ENCODE data around the gene PPP1R13B.

DNA sequence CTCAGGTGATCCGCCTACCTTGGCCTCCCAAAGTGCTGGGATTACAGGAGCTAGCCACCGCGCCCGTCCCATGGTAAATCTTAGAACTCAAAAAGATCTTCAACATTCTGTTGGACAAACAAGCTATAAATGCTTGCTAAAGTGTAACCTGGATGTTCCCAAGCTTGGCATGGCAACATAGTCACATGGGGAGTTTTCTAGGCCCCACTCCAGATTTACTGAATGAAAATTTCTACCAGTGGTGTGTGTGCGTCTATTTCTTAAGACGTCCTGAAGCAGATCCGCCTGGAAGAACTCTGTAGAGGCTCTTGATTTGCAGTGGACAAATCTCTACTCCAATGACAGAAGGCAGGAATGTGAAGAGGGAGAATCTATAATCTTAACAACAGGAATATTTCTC, 71.9 kb downstream of the PPP1R13B start:
- TF ChIP-seq EZH2 (IDR thresholded peaks at IDR 0.05) (no peak), CTCF (IDR thresholded peaks at IDR 0.05) (no peak), EZH2phosphoT487 (IDR thresholded peaks at IDR 0.05) (no peak)
